Testis (tissue), 2 donors: ENCODE data around the gene SPDEF.

Source experiments
- POLR2A ChIP-seq: fragments of 450-650 bp; IDR thresholded peaks from one replicate; pipeline ENCODE4 v1.6.1; 2017; ENCODE audit warnings: antibody characterized with exemption, mild to moderate bottlenecking, moderate library complexity
- TF ChIP-seq, protein P1 (sequence below), 3 experiments: fragments of 450-650 bp in 2 of 3; fragments of 200-600 bp in 1 of 3; sonication (generic) in 1 of 3; IDR thresholded peaks; one replicate each; pipeline ENCODE4 v1.5.1; 2016 to 2019; ENCODE audit warnings: antibody characterized with exemption in 3 of 3, mild to moderate bottlenecking in 2 of 3, moderate library complexity in 1 of 3

DNA sequence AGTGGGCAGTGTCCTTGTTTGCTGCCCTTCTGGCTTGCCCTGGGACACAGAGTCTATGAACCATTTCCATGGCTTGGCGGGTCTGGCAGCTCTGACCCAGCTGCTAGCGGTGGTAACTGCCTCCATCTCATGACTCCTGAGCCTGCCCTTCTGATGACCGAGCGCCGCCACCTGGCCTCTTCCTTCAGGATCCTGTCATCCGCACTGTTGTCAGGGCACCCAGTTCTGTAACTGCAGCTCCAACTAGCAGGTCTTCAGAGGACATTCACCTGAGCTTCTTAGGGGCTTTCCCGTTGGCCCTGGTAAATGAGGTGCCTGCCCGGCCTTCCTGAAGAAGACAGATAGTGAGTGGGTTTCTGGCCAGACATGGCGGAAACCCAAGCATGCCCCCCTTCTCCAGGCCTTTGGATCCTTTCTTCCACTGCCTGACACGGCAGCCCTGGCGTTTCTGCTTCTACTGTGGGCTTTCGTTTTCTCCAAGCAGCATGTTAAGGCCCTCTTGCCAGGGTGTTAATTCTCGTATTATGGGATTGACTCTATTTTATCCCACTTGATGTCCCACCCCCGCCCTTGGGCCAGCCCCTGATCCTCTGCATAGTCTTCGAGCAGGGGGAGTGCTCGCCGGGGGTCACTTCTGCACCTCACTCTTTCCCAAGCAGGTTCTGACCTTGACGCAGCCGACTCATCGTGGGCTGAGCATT is 65.6 kb downstream of the SPDEF start:
- TF ChIP-seq POLR2A = no peak
- TF ChIP-seq, protein P1, sequence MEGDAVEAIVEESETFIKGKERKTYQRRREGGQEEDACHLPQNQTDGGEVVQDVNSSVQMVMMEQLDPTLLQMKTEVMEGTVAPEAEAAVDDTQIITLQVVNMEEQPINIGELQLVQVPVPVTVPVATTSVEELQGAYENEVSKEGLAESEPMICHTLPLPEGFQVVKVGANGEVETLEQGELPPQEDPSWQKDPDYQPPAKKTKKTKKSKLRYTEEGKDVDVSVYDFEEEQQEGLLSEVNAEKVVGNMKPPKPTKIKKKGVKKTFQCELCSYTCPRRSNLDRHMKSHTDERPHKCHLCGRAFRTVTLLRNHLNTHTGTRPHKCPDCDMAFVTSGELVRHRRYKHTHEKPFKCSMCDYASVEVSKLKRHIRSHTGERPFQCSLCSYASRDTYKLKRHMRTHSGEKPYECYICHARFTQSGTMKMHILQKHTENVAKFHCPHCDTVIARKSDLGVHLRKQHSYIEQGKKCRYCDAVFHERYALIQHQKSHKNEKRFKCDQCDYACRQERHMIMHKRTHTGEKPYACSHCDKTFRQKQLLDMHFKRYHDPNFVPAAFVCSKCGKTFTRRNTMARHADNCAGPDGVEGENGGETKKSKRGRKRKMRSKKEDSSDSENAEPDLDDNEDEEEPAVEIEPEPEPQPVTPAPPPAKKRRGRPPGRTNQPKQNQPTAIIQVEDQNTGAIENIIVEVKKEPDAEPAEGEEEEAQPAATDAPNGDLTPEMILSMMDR (IDR thresholded peaks at IDR 0.05) = no peak
